Fibroblast of villous mesenchyme (primary cell): ENCODE data around the gene XYLT1. TPM values are rescaled to one million over a fixed set of nuclear protein-coding genes. Genes with fewer than 3 reads are reported as not detected.

Source experiments
- DNase-seq: peaks from one replicate; pipeline ENCODE4 v3.0.0-alpha.2; 2010; ENCODE audit warnings: low read depth
- H3K4me3 ChIP-seq: 2 replicates; pipeline ENCODE4 v1.5.1; 2011; ENCODE audit warnings: low read depth, mild to moderate bottlenecking, low read length
- CTCF ChIP-seq: IDR thresholded peaks from 2 replicates; pipeline ENCODE4 v1.5.1; 2012; ENCODE audit warnings: low read depth, mild to moderate bottlenecking, low read length; ENCODE audit not compliant: insufficient read depth
- total RNA-seq: library from RNA; depleted of rRNA; stranded (reverse); fragments of >200 nt; gene quantifications from 2 replicates; pipeline ENCODE4 v1.2.3, GENCODE V29; 2012

The XYLT1 gene
- total RNA-seq, 1 donor = 2.6 TPM

DNA sequence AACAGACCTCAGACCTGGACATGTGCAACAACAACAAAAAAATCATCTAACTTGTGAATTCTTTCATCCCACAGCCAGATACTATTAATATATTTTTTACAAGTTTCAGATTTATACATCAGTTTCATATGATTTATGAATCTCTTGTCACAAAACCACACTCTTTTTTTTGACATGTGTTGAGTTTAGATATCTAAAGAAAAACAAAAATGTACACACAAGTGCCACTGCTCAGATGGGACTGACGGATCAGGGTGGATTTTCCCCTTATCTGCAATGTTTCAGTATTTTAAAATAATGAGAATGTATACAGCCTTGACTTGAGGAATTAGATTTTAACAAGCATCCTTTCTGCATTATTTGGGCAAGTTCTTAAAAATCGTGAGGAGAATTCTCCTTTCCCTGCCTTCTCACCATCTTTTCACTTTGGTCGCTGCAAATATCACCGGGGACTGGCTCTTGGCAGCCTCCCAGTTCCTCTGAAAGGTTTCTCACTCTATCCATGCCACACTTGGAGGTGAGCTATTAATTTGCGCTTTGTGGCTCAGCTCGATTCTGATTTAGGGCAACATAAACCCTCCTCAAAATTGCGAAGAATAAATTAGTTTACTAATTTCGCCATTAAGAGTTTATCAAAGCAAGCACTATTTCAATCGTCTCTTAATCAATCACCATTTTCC is 225.7 kb downstream of the XYLT1 start:
- TF ChIP-seq CTCF = no peak

DNA sequence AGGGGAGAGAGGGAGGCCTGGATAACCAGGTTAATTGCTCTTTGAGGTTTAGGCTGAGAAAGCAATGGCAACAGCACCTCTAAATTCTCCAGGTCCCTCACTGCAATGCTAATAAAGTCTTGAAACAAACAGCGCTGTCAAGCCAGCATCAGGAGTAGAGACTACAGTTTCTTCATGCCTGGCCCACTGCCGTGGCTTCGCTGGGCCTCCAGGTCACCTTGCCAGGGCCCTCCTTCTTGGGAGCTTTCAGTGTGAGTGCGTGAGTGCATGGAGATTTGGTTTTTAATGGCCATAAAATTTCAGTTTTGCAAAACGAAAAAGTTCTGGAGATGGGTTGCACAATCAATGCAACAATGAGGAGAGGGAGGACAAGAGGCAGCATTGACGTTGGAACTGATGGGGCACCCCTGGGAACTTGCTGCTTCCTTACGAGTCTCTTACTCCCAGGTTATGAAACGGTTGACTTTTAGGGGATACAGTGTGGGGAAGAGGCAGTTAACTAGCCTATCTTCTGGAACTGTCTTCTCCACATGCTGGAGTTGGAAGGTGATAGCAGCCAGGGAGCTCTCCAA is 229.4 kb downstream of the XYLT1 start:
- no peak for DNase-seq
- TF ChIP-seq CTCF = no peak
- no peak overlapping the region for H3K4me3 ChIP-seq

More for the DNA sequence above, 225.7 kb downstream of the XYLT1 start:
- no peak for DNase-seq
- no peak overlapping the region for H3K4me3 ChIP-seq

DNA sequence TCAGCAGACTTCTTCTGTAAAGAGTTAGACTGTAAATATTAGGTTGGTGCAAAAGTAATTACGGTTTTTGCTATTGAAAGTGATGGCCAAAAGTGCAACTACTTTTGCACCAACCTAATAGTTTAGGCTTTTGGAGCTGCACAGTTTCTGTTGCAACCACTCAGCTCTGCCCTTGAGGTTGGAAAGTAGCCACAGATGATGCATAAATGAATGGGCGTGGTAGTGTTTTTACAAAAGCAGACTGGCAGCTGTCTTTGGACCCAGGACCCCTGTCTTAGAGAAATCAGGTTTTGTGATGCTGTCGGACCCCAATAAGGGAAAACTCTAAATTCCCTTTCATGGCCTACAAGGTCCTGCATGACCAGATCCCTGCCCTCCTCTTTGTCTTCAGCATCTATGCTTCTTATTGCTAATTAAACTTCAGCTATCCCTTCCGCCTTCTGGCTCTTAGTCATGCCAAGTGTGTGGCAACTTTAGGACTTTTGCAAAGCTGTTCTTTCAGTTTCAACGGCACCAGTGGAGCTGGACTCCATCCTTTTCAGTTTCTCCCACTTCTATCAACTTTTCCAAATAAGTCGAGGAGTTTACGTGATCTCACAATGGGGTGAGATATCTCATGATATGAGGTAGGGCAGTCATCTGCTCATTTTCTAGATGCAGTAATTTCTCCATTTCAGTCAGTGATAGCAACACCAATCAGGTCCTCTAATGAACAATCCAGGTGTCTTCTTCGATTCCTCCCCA is 232.3 kb downstream of the XYLT1 start:
- H3K4me3 ChIP-seq = no peak overlapping the region
- TF ChIP-seq CTCF = no peak
- DNase-seq = no peak

- no peak for TF ChIP-seq CTCF
- DNase-seq = no peak
- H3K4me3 ChIP-seq = no peak overlapping the region
Observed at GRCh38 chr16:17237350-17237944, 233.3 kb downstream of the XYLT1 start.

GRCh38 chr16:17235147-17235815 is 235.5 kb downstream of the XYLT1 start:
- H3K4me3 ChIP-seq = no peak overlapping the region
- no peak for TF ChIP-seq CTCF
- no peak for DNase-seq

GRCh38 chr16:17233318-17234002 is 237.3 kb downstream of the XYLT1 start:
- no peak for DNase-seq
- no peak for TF ChIP-seq CTCF
- H3K4me3 ChIP-seq = no peak overlapping the region
